KG1 (cell line): ENCODE results near the gene KIZ.
"Not testable (repeated sequence)": the region's sequence is repeated elsewhere in the genome, so short reads cannot be mapped to it uniquely, and the experiment has no call there.

ENCODE experiments used
- DNase-seq: peaks from one replicate; lab custom pipeline; 2025; lab: John Stamatoyannopoulos, UW

The KIZ gene

GRCh38 chr20:21230220-21230619, 104.3 kb downstream of the KIZ start:
- no peak for DNase-seq

DNA sequence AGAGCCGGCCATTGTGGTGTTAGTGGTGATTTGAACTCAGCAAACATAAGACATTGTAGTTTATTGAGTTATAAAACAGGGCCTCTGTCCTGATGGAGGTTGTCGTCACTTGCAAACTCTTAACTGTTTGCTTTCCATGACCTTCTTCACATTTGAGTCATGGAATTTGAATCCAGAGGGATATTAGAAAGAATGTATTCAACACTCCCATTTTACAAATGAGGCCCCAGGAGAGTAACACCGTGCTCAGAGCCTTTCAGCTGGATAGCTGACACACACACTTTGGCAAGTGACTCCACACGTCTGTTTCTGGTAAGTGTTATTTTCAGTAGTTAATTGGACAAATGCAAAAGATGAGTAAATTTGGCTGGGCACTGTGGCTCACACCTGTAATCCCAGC, 104.8 kb downstream of the KIZ start:
- DNase-seq = no peak

DNA sequence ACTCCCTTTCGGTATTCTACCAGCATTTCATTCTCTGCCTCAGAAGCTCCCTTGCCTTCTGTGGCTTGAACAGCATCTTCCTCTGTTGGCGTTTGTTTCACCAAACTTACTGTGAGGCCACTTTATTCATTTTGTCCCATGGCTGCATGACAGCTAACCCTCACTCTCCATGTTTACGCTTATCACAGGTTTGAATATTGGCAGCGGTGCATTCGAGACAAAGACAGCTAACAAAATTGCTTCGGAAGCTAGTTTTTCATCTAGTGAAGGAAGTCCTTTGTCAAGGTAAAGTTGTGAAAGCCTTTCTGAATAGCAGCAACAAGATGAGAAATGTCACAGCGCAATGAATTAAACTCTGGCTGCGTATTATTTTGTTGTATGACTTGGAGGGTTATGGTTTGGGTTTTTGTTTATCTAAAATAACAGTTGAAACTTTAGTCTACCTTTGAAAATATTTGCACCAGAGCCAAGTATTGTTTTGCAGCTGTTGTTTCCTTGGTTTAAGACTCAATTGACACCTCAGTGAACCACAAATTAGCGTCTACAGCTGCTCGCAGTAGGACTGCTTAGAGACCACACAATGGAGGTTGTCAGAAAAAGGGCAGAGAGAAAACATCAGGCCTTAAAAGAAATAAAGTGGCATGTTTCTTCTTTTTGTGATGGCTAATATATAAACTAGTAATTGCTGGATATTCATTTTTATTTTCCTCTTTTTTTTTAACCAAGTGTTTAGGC, 106.8 kb downstream of the KIZ start:
- DNase-seq = no peak

DNA sequence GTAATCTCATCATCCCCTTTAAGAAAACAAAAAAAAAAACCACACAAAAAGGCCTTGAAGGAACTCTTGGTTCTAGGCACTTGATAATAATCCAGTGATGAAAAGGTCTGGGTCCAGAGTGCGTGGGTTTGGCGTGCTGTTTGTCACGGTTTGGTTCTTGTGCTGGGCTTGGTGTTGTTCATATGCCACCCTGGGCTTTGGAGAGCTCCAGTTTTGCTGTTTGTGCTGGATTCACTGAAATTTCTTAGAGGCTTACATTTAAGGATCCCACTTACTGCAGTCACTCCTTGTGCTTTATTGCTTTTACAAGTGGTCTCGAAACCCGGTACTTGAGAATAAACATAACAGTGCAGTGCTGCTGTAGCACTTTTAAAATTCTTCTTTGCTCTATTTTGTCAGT, 108.4 kb downstream of the KIZ start:
- DNase-seq = no peak

DNA sequence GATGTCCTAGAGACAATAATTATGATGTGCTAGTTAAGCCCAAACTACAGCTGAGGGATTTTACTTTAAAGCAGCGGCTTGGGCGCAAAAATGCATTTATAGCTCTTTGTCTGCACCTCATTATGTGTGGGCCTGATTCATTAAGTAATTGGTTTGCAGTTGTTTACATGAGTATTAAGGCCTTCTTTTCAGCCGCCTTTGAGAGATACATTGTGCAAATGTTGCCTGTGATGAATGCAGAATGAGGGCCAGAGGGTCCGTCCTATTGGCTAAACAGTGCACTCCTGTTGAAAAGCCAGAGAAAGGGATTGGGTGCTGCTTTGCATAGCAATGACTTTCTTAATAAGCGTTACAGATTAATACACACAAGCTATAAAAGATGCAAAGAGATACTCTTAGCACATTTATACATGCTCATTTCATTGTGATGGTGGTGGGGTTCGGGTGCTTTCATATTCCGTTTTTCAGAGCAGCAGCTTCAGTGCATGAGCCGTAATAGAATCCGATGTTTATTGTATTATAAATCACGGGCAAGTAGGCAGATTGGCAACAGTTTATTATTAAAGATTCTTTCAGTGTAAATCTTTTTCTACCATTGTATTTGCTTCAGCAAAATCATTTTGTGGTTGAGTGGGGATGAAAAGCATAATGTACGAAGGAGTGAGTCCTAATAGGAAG, 109.1 kb downstream of the KIZ start:
- no peak for DNase-seq

- peak; percentile 20 for DNase-seq
Measured at GRCh38 chr20:21235484-21236445, 109.9 kb downstream of the KIZ start.

GRCh38 chr20:21237956-21238799, 112.3 kb downstream of the KIZ start:
- no peak for DNase-seq

GRCh38 chr20:21238818-21239536, 113.1 kb downstream of the KIZ start:
- DNase-seq = no peak

- no peak for DNase-seq
Measured at GRCh38 chr20:21240394-21240793, 114.5 kb downstream of the KIZ start.

DNA sequence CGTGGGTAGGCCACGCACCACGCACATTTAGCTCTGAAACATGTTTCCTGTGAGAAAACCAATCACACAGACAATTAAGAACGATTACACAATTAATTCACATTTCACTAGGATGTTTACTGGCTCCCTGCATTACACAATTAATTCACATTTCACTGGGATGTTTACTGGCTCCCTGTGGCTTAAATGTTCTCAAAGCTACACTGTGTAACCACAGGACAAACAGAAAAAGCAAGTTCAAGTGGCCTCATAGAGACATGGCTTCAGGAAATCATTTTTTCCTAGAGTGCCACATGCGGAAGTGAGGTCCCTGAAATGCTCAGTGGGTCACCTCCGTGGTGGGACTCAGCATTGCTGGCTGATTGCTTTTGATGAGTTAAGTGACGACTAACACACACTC, 115.5 kb downstream of the KIZ start:
- no peak for DNase-seq

DNA sequence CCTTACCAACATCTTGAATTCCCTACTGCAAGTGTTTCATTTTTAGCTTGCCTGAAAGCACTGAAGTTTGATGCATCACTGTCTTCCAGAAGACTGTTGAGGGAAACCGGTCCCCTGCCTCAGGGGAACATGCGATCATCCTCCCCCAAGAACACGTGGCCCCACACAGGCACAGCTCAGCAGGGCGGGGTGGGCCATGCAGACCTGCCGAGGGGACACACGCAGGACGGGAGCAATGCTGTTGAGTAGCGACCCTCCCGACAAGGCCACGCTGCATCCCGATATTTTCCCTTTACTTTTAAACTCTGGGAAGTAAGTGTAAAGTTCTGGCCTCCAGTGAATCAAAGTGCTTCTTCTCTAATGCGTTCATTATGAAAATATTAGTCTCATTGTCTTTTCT, 117.9 kb downstream of the KIZ start:
- DNase-seq = no peak

DNA sequence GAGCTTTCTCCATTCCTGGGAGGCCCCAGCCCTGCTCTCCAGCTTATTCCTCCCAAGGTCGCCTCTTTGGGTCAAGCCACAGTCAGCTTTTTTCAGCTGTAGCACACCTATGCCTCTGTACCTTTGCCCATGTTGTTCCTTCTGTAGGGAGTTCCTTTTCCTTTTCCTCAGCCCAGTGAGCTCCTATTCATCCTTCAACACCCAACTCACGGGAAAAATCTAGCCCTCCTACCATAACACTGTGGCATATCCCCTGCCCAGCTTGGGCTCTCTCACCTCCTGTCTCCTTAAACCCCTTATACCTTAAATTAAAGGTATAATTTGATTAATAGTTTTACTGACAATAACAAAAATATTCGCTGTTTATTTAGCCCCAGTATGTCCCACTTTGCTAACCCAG, 118.9 kb downstream of the KIZ start:
- DNase-seq = no peak

DNA sequence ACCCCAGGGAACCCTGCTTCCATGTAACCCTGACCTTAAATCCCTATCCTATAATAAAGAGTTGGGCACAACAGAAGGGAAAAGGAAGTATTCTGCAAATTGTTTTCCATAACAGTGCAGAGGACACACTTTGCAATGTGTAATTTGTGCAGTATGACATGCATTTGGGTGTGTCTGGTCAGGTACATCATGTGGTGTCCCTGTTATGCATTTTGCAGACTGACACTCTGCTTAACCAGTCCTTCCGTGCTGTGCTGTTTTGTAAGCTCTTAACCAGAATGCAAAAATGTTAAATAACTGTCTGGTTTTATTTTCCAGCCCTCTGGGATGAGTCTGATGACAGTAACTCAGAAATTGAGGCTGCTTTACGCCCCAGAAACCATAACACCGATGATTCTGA, 120.3 kb downstream of the KIZ start:
- no peak for DNase-seq

DNA sequence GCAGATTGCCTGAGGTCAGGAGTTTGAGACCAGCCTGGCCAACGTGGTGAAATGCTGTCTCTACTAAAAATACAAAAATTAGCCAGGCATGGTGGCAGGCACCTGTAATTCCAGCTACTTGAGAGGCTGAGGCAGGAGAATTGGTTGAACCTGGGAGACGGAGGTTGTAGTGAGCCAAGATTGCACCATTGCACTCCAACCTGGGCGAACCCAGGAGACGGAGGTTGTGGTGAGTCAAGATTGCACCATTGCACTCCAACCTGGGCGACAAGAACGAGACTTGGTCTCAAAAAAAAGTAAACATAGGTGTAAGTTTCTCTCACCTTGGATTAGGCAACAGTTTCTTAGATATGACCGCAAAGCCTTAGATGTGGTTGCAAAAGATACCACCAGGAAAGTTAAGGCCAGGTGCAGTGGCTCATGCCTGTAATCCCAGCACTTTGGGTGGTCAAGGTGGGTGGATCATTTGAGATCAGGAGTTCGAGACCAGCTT, 121.8 kb downstream of the KIZ start:
- DNase-seq = not testable (repeated sequence)

GRCh38 chr20:21251278-21251677, 125.4 kb downstream of the KIZ start:
- DNase-seq = no peak

GRCh38 chr20:21257192-21257591, 131.3 kb downstream of the KIZ start:
- no peak for DNase-seq

GRCh38 chr20:21258411-21258810, 132.5 kb downstream of the KIZ start:
- DNase-seq = no peak

- no peak for DNase-seq
Measured at GRCh38 chr20:21259346-21259745, 133.5 kb downstream of the KIZ start.

- no peak for DNase-seq
Measured at GRCh38 chr20:21262812-21263211, 136.9 kb downstream of the KIZ start.

DNA sequence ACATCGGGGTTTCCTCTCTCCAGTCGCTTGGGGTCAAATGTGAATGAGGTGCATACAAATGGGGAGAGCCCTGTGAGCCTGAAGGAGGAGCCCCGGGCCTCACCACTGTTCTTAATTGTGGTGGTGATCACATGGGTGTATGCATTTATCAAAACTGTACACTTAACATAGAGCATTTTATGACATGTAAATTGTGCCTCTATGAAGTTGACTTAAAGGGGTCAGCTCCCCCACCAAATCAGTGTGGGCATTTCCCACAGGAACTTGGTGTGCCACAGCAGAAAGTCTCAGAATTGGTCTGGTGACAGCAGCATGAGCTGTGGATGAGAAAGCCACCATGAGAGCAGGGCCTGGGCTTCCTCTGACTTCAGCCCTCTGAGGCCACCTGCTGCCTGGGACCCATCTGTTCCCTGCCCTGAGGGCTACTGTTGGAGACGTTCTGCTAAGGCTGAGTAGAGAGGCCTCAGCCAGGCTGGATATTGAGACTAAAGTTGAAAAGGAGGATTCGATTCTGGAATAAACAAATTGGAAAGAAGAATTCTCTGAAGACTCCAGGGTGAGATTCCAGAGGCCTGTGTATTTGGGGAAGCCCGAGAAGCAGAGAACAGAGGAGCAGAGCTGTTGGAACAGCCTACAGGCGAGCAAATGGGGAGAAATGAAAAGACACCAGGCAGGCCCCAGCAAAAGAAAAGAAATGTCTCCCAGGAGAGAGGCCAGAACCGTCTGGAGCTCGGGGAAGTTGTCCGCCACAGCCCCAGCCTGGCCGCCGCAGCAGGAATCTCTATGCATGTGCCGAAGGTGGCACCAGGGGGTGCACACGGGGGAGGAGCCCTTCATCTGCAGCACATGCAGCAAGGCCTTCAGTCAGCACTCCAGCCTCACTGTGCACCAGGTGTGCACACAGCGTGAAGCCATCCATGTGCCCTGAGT, 139.6 kb downstream of the KIZ start:
- DNase-seq = no peak
